ENCODE results near the gene NDUFB7. TPM values are rescaled to one million over a fixed set of nuclear protein-coding genes. Genes with fewer than 3 reads are reported as not detected.

The NDUFB7 gene
- total RNA-seq, 1 donor from 2014 or later, result 612 TPM

DNA sequence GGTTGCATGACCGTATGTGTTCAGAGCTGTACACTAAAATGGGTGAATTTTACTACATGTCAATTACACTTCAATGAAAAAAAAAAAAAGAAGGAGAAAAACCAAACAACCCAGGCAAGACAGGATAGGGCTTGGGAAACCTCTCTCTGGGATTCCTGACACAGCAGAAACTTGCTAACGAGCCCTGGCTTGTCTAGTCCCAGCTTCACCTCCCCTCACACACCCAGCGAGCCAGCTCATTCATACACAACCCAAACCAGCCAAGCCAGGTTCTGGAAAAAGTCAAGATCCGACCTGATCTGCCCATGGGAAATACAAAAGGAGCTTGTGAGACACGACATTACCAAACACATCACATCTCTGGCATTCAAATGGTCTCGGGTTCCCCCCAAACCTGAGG lies 46.1 kb downstream of the NDUFB7 start:
- no peaks in the 10 kb centered on the region for H3K27me3 ChIP-seq
- no peak for DNase-seq (ENCODE audit: low spot score in 2 of 2)
- H3K4me3 ChIP-seq, result no peak overlapping the region
- intact Hi-C loops (cut with DNase I), result no loop called here
- H3K27ac ChIP-seq, result no peak overlapping the region
- H3K9me3 ChIP-seq, result no peaks in the 10 kb centered on the region
- H3K4me1 ChIP-seq, result peaks cover 0 to 7% of the 10 kb centered on the region in 2 donors
- H3K36me3 ChIP-seq, result no peaks in the 10 kb centered on the region
- TF ChIP-seq, protein P1, sequence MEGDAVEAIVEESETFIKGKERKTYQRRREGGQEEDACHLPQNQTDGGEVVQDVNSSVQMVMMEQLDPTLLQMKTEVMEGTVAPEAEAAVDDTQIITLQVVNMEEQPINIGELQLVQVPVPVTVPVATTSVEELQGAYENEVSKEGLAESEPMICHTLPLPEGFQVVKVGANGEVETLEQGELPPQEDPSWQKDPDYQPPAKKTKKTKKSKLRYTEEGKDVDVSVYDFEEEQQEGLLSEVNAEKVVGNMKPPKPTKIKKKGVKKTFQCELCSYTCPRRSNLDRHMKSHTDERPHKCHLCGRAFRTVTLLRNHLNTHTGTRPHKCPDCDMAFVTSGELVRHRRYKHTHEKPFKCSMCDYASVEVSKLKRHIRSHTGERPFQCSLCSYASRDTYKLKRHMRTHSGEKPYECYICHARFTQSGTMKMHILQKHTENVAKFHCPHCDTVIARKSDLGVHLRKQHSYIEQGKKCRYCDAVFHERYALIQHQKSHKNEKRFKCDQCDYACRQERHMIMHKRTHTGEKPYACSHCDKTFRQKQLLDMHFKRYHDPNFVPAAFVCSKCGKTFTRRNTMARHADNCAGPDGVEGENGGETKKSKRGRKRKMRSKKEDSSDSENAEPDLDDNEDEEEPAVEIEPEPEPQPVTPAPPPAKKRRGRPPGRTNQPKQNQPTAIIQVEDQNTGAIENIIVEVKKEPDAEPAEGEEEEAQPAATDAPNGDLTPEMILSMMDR (IDR thresholded peaks at IDR 0.05), result no peak

DNA sequence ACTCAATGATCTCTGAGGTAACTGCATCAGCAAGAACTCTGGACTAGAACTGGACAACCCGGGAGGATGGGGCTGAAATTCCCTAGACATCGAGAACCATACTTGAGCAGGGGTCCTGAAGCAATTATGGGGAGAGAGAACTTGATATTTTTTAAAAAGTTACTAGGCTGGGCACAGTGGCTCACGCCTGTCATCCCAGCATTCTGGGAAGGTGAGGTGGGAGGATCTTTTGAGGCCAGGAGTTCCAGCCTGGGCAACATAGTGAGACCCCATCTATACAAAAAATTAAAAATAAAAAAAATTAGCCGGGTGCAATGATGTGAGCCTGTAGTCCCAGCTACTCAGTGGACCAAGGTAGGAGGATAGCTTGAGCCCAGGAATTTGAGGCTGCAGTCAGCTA lies 51.3 kb downstream of the NDUFB7 start:
- Histone ChIP-seq H3K27me3 (no peaks in the 10 kb centered on the region), H3K4me1 (peaks cover 8 to 21% of the 10 kb centered on the region in 2 donors), H3K9me3 (no peaks in the 10 kb centered on the region), H3K4me3 (no peak overlapping the region), H3K27ac (no peak overlapping the region), H3K36me3 (peaks cover 8 to 10% of the 10 kb centered on the region in 2 donors)
- no peak for DNase-seq (ENCODE audit: low spot score in 2 of 2)
- intact Hi-C loops (cut with DNase I), result no loop called here
- TF ChIP-seq, protein P1 (IDR thresholded peaks at IDR 0.05), result no peak

DNA sequence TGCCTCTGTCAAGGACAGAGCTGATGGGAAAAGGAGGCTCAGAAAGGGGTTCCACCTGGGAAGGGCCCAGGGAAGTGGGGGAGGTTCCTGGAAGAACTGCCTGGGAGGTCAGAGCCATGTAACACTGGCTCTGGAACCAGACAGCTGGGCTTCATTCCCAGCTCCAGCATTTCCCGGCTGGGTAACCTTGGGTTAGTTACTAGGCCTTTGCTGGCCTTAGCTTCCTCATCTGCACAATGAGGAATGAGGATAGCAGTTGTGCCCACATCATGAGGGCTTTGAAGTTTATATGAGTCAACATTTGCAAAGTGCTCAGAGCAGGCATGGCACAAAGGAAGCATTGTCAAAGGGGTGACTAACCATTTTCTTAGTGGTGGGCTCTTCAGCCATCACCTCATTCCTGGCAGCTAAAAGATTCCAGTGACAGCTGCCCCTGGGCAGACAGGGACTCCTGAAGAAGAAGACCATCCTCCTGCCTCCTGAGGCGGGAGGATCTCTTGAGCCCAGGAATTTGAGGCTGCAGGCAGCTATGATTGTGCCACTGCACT lies 51.9 kb downstream of the NDUFB7 start:
- TF ChIP-seq, protein P1 (IDR thresholded peaks at IDR 0.05), result no peak
- Histone ChIP-seq H3K4me1 (peaks cover 8 to 27% of the 10 kb centered on the region in 2 donors), H3K27ac (peak overlapping the region in 1 of 2 donors; percentile 94), H3K4me3 (no peak overlapping the region), H3K27me3 (no peaks in the 10 kb centered on the region), H3K36me3 (peaks cover 14 to 16% of the 10 kb centered on the region in 2 donors), H3K9me3 (no peaks in the 10 kb centered on the region)
- no peak for DNase-seq (ENCODE audit: low spot score in 2 of 2)
- intact Hi-C loops (cut with DNase I), result no loop called here

DNA sequence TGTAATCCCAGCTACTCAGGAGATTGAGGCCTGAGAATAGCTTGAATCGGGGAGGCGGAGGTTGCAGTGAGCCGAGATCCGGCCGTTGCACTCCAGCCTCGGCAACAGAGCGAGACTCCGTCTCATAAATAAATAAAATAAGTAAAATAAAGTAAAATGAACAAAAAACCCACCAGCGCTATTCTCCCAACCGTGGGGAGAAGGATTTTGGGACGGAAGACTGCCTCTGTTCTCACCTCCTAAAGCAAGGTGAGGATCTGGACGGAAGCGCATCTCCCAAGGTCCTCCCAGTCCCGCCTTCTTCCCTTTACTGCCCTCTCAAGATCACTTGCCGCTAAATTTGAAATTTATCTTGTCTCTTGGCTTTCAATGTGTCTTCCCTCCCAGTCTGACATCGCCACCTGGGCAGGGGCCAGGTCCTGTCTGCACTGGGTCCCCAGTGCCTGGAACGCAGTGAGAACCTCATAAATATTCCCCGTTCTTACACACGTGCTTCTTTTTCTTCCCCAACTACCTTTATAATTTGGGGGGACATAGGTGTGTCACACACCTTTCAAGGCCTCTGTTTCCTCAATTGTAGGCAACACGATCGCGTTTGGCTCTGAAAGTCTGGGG lies 52.5 kb downstream of the NDUFB7 start:
- H3K4me1 ChIP-seq, result peaks cover 8 to 33% of the 10 kb centered on the region in 2 donors
- H3K27ac ChIP-seq, result peak overlapping the region; percentile 94 to 99
- TF ChIP-seq, protein P1 (IDR thresholded peaks at IDR 0.05), result no peak
- peaks cover 20 to 22% of the 10 kb centered on the region in 2 donors for H3K36me3 ChIP-seq
- H3K27me3 ChIP-seq, result no peaks in the 10 kb centered on the region
- no peak for DNase-seq (ENCODE audit: low spot score in 2 of 2)
- H3K9me3 ChIP-seq, result no peaks in the 10 kb centered on the region
- no peak overlapping the region for H3K4me3 ChIP-seq
- intact Hi-C loops (cut with DNase I), result no loop called here

DNA sequence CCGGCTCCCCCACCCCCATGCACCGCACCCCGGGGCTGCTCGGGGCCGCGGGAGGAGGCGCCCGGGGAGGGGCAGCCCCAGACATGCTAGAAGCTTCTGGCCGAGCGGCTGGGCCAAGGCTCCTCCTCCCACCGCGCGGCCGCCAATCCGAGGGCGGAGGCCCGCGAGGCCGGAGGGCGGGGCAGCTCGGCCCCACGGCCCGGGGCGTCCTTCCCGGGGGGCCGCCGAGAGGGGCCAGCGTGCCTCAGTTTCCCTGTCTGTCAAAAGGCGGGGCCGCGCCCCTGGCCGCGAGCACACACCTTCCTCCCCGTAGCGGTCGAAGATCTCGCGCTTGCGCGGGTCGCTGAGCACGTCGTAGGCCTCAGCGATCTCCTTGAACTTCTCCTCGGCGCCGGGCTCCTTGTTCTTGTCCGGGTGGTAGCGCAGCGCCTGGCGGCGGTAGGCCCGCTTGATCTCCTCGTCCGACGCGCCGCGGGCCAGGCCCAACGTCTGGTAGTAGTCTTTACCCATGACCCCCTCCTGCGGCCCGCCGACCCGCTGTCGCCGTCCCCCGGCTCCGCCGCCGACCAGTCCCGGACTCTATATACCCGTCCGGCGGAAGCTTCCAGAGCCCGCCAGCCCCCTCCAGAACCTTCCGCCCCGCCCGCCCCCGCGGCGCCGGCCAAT lies 53.9 kb downstream of the NDUFB7 start, which contains the start of gene DNAJB1:
TSS of gene DNAJB1 (minus strand) at position 558 of the 666 bp plus-strand sequence. CDS start at position 510, 48 bp downstream.
- TF ChIP-seq, protein P1 (IDR thresholded peaks at IDR 0.05), result no peak
- peak within 1 kb of the TSS; percentile 99 for H3K27ac ChIP-seq
- H3K4me1 ChIP-seq, result peaks cover 8 to 34% of the 10 kb centered on the region in 2 donors

More for the DNA sequence above, 53.9 kb downstream of the NDUFB7 start, which contains the start of gene DNAJB1:
- Histone ChIP-seq H3K9me3 (no peaks in the 10 kb centered on the region), H3K27me3 (no peaks in the 10 kb centered on the region), H3K36me3 (peaks cover 23 to 36% of the 10 kb centered on the region in 2 donors), H3K4me3 (peak within 1 kb of the TSS; percentile 96 to 98)
- intact Hi-C loops (cut with DNase I), result loop anchor here (1.0 kb wide), 2 partner anchors 11 to 22 kb away; partner anchors contain the start of genes GIPC1 and TECR
- peak; percentile 29 to 88 for DNase-seq (ENCODE audit: low spot score in 2 of 2)

Data from ascending aorta (tissue), 2 donors.